Astrocyte (in vitro differentiated cells and primary cell): Measurements from ENCODE around the gene RASSF3. TPM values are rescaled to one million over a fixed set of nuclear protein-coding genes. Genes with fewer than 3 reads are reported as not detected.
"Not testable (repeated sequence)": the region's sequence is repeated elsewhere in the genome, so short reads cannot be mapped to it uniquely, and the experiment has no call there.

Experiments
- DNase-seq: peaks from one replicate; pipeline ENCODE4 v3.0.0-alpha.2; 2010; ENCODE audit warnings: low read depth
- FAIRE-seq: peaks from 2 replicates; lab custom pipeline; 2011; peaks lifted over from hg19 to GRCh38; lab: Jason Lieb, UNC
- H2AFZ ChIP-seq: 2 replicates; pipeline ENCODE4 v1.6.0; 2012; ENCODE audit warnings: low read depth, low read length, inconsistent platforms
- H3K27ac ChIP-seq: 2 replicates; pipeline ENCODE4 v1.5.1; 2011; ENCODE audit warnings: low read depth, low read length, inconsistent platforms
- H3K27me3 ChIP-seq: 2 replicates; pipeline ENCODE4 v1.6.0; 2011; ENCODE audit warnings: low read length, inconsistent platforms; ENCODE audit not compliant: insufficient read depth
- H3K36me3 ChIP-seq: 2 replicates; pipeline ENCODE4 v1.5.1; 2011; ENCODE audit warnings: low read length, inconsistent platforms; ENCODE audit not compliant: insufficient read depth
- H3K4me1 ChIP-seq: 2 replicates; pipeline ENCODE4 v1.5.1; 2011; ENCODE audit warnings: low read length, inconsistent platforms; ENCODE audit not compliant: insufficient read depth
- H3K4me2 ChIP-seq: 2 replicates; pipeline ENCODE4 v1.6.0; 2012; ENCODE audit warnings: low read length, inconsistent platforms
- H3K4me3 ChIP-seq: 2 replicates; pipeline ENCODE4 v1.5.1; 2011; ENCODE audit warnings: low read depth, mild to moderate bottlenecking, low read length, inconsistent platforms; ENCODE audit not compliant: insufficient read depth
- H3K79me2 ChIP-seq: 2 replicates; pipeline ENCODE4 v1.6.0; 2012; ENCODE audit warnings: mild to moderate bottlenecking, low read length, inconsistent platforms; ENCODE audit not compliant: insufficient read depth
- H3K9ac ChIP-seq: 2 replicates; pipeline ENCODE4 v1.6.0; 2012; ENCODE audit warnings: mild to moderate bottlenecking, low read length, inconsistent platforms
- H3K9me3 ChIP-seq: 2 replicates; pipeline ENCODE4 v1.5.1; 2012; ENCODE audit warnings: low read depth, mild to moderate bottlenecking, low read length, inconsistent platforms; ENCODE audit not compliant: insufficient read depth
- H4K20me1 ChIP-seq: 2 replicates; pipeline ENCODE4 v1.6.0; 2012; ENCODE audit warnings: low read length, inconsistent platforms; ENCODE audit not compliant: insufficient read depth
- H3K27ac Mint-ChIP-seq: one replicate; pipeline ENCODE4 v1.8.0; 2021; ENCODE audit warnings: mild to moderate bottlenecking, mixed read lengths; ENCODE audit not compliant: unreplicated experiment
- H3K27me3 Mint-ChIP-seq: one replicate; pipeline ENCODE4 v1.8.0; 2021; ENCODE audit warnings: low read depth, mixed read lengths; ENCODE audit not compliant: unreplicated experiment
- H3K36me3 Mint-ChIP-seq: one replicate; pipeline ENCODE4 v1.8.0; 2021; ENCODE audit warnings: low read depth, mixed read lengths; ENCODE audit not compliant: unreplicated experiment
- H3K4me1 Mint-ChIP-seq: one replicate; pipeline ENCODE4 v1.8.0; 2021; ENCODE audit warnings: low read depth, mixed read lengths; ENCODE audit not compliant: unreplicated experiment
- H3K4me3 Mint-ChIP-seq: one replicate; pipeline ENCODE4 v1.8.0; 2021; ENCODE audit warnings: mild to moderate bottlenecking, moderate library complexity, mixed read lengths; ENCODE audit not compliant: unreplicated experiment
- H3K9me3 Mint-ChIP-seq: one replicate; pipeline ENCODE4 v1.8.0; 2021; ENCODE audit warnings: mild to moderate bottlenecking, mixed read lengths; ENCODE audit not compliant: unreplicated experiment
- EZH2 ChIP-seq: IDR thresholded peaks from 2 replicates; pipeline ENCODE4 v1.6.1; 2012; ENCODE audit warnings: mild to moderate bottlenecking, low read length, inconsistent platforms; ENCODE audit not compliant: insufficient read depth
- total RNA-seq: library from RNA; stranded (reverse); gene quantifications from 2 replicates; pipeline ENCODE4 v1.2.1, GENCODE V29; 2021
- TF ChIP-seq, protein P1 (sequence below): IDR thresholded peaks from 2 replicates; pipeline ENCODE4 v1.5.1; 2011; ENCODE audit warnings: low read depth, mild to moderate bottlenecking, inconsistent platforms, low read length, moderate library complexity; ENCODE audit not compliant: insufficient read depth

RASSF3 gene
- total RNA-seq, 1 donor from 2014 or later = 18.3 TPM

DNA sequence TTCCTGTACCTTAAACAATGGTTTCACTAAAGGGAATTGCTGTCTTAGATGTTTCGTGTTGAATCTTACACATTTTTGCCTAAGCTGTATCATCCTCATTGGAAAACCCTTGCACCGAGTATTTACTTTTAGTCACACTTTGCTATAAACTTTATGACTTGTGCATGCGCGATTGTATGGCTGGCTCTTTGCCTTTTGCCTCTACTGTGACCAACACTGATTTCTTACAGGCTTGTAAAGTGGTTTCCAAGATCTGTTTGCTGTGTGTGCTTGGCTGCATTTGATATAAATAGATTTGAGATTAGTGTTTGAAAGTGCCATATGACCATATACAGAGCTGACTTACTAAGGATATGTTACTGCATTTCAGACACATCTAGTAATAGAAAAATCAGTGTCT is 40.5 kb downstream of the RASSF3 start:
- H3K9me3 ChIP-seq = no peaks in the 10 kb centered on the region
- H3K79me2 ChIP-seq = peaks cover 45% of the 10 kb centered on the region

GRCh38 chr12:64652346-64652745 is 42.1 kb downstream of the RASSF3 start:
- no peak overlapping the region for H3K27ac ChIP-seq
- H3K9ac ChIP-seq = no peak overlapping the region
- no peak overlapping the region for H3K4me3 ChIP-seq
- H3K4me2 ChIP-seq = no peak overlapping the region
- H3K27me3 Mint-ChIP-seq = no peaks in the 10 kb centered on the region
- H4K20me1 ChIP-seq = peaks cover 29% of the 10 kb centered on the region
- no peaks in the 10 kb centered on the region for H3K9me3 ChIP-seq
- no peak overlapping the region for H2AFZ ChIP-seq
- no peak for DNase-seq
- no peaks in the 10 kb centered on the region for H3K27me3 ChIP-seq
- H3K4me3 Mint-ChIP-seq = no peak overlapping the region
- H3K4me1 ChIP-seq = peaks cover 5% of the 10 kb centered on the region
- no peaks in the 10 kb centered on the region for H3K4me1 Mint-ChIP-seq
- FAIRE-seq = no peak
- no peaks in the 10 kb centered on the region for H3K9me3 Mint-ChIP-seq
- peaks cover 2% of the 10 kb centered on the region for H3K36me3 Mint-ChIP-seq
- peaks cover 39% of the 10 kb centered on the region for H3K79me2 ChIP-seq
- H3K36me3 ChIP-seq = no peaks in the 10 kb centered on the region
- no peak overlapping the region for H3K27ac Mint-ChIP-seq
- no peak for TF ChIP-seq EZH2
- TF ChIP-seq, protein P1, sequence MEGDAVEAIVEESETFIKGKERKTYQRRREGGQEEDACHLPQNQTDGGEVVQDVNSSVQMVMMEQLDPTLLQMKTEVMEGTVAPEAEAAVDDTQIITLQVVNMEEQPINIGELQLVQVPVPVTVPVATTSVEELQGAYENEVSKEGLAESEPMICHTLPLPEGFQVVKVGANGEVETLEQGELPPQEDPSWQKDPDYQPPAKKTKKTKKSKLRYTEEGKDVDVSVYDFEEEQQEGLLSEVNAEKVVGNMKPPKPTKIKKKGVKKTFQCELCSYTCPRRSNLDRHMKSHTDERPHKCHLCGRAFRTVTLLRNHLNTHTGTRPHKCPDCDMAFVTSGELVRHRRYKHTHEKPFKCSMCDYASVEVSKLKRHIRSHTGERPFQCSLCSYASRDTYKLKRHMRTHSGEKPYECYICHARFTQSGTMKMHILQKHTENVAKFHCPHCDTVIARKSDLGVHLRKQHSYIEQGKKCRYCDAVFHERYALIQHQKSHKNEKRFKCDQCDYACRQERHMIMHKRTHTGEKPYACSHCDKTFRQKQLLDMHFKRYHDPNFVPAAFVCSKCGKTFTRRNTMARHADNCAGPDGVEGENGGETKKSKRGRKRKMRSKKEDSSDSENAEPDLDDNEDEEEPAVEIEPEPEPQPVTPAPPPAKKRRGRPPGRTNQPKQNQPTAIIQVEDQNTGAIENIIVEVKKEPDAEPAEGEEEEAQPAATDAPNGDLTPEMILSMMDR = no peak

More for the DNA sequence above, 40.5 kb downstream of the RASSF3 start:
- no peaks in the 10 kb centered on the region for H3K36me3 ChIP-seq
- peaks cover 26% of the 10 kb centered on the region for H4K20me1 ChIP-seq
- FAIRE-seq (no peak), DNase-seq (peak; percentile 26)
- H3K4me3 ChIP-seq = no peak overlapping the region
- Mint-ChIP-seq H3K9me3 (no peaks in the 10 kb centered on the region), H3K27me3 (no peaks in the 10 kb centered on the region), H3K4me3 (no peak overlapping the region), H3K36me3 (peaks cover 2% of the 10 kb centered on the region), H3K4me1 (no peaks in the 10 kb centered on the region), H3K27ac (no peak overlapping the region)
- TF ChIP-seq EZH2 = no peak
- TF ChIP-seq, protein P1 = no peak
- H2AFZ ChIP-seq = no peak overlapping the region
- no peak overlapping the region for H3K9ac ChIP-seq
- no peak overlapping the region for H3K27ac ChIP-seq
- H3K27me3 ChIP-seq = no peaks in the 10 kb centered on the region
- no peaks in the 10 kb centered on the region for H3K4me1 ChIP-seq
- no peak overlapping the region for H3K4me2 ChIP-seq

DNA sequence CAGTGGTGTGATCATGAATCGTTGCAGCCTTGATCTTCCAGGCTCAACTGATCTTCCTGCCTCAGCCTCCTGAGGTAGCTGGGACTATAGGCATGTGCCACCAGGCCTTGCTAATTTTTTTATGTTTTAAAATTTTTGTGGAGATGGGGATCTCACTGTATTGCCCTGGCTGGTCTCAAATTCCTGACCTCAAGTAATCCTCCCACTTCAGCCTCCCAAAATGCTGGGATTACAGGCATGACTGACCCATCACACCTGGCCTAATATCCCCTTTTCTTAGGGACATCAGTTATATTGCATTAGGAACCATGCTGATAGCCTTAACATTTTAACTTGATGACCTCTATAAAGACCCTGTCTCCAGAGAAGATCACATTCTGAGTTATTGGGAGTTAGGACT is 42.8 kb downstream of the RASSF3 start:
- H3K27me3 ChIP-seq = no peaks in the 10 kb centered on the region
- no peak overlapping the region for H2AFZ ChIP-seq
- Mint-ChIP-seq H3K27me3 (no peaks in the 10 kb centered on the region), H3K4me3 (no peak overlapping the region), H3K36me3 (peaks cover 2% of the 10 kb centered on the region), H3K9me3 (no peaks in the 10 kb centered on the region), H3K27ac (no peak overlapping the region), H3K4me1 (no peaks in the 10 kb centered on the region)
- FAIRE-seq (no peak), DNase-seq (no peak)
- no peak for TF ChIP-seq EZH2
- TF ChIP-seq, protein P1 = no peak
- peaks cover 5% of the 10 kb centered on the region for H3K4me1 ChIP-seq
- H3K79me2 ChIP-seq = peaks cover 41% of the 10 kb centered on the region
- H3K9me3 ChIP-seq = no peaks in the 10 kb centered on the region
- no peaks in the 10 kb centered on the region for H3K36me3 ChIP-seq
- H3K27ac ChIP-seq = no peak overlapping the region
- no peak overlapping the region for H3K9ac ChIP-seq
- no peak overlapping the region for H3K4me2 ChIP-seq
- no peak overlapping the region for H3K4me3 ChIP-seq
- H4K20me1 ChIP-seq = peaks cover 32% of the 10 kb centered on the region

GRCh38 chr12:64653907-64654306 is 43.6 kb downstream of the RASSF3 start:
- H3K36me3 ChIP-seq, H3K4me2 ChIP-seq, H3K27me3 Mint-ChIP-seq, H3K4me1 ChIP-seq, H3K4me3 ChIP-seq, FAIRE-seq, H3K4me3 Mint-ChIP-seq, H3K27ac ChIP-seq, H2AFZ ChIP-seq, H3K9ac ChIP-seq, H3K27ac Mint-ChIP-seq, H3K27me3 ChIP-seq, H3K36me3 Mint-ChIP-seq, H3K4me1 Mint-ChIP-seq, H3K9me3 ChIP-seq, H3K9me3 Mint-ChIP-seq, DNase-seq: not testable (repeated sequence)
- Histone ChIP-seq H4K20me1 (peaks cover 32% of the 10 kb centered on the region), H3K79me2 (peaks cover 43% of the 10 kb centered on the region)
